T-cell (primary cell): Measurements from ENCODE around the gene C1QTNF3. TPM values are rescaled to one million over a fixed set of nuclear protein-coding genes. Genes with fewer than 3 reads are reported as not detected.
"Not testable (repeated sequence)": the region's sequence is repeated elsewhere in the genome, so short reads cannot be mapped to it uniquely, and the experiment has no call there.

Experiments used
- ATAC-seq, 4 experiments: fragments of 200-7000 bp in 3 of 4; fragments of 150-1000 bp in 1 of 4; cut with Tn5 transposase; replicated peaks in 1 of 4; 1 replicate in 3 of 4; 2 replicates in 1 of 4; pipeline ENCODE4 v1.10.0; 2021; ENCODE audit warnings: moderate library complexity in 3 of 4, mild to moderate bottlenecking in 2 of 4, moderate number of reproducible peaks in 1 of 4
- CTCF ChIA-PET, 2 donors: fragments of 300-600 bp; sonication (Branson Sonifier 250); formaldehyde crosslinking; loops; one replicate each; lab custom pipeline; 2022; ENCODE audit warnings: antibody characterized with exemption in 2 of 2; lab: Charles Lee
- POLR2A ChIA-PET, 2 donors: fragments of 300-600 bp; sonication (Branson Sonifier 250); formaldehyde crosslinking; loops; one replicate each; lab custom pipeline; 2022; ENCODE audit warnings: antibody characterized with exemption in 2 of 2; lab: Charles Lee
- DNase-seq, 35 experiments: peaks; one replicate each; pipeline versions ENCODE4 v3.0.0 to v3.0.0-alpha.2; 2013 to 2023
- H3K27ac ChIP-seq: one replicate; pipeline ENCODE4 v1.5.1; 2013; ENCODE audit warnings: low read length
- H3K27me3 ChIP-seq, 2 experiments: replicated peaks in 1 of 2; 1 replicate in 1 of 2; 2 replicates in 1 of 2; pipeline versions ENCODE4 v1.6.1 to v1.7.0; 2013; ENCODE audit warnings: low read length in 1 of 2, mixed read lengths in 1 of 2; ENCODE audit not compliant: control insufficient read depth in 2 of 2, insufficient read depth in 2 of 2; ENCODE audit errors: extremely low read depth in 1 of 2
- H3K36me3 ChIP-seq, 2 donors: 1 replicate in 1 of 2; 2 replicates in 1 of 2; pipeline versions ENCODE4 v1.6.1 to v1.7.0; 2013; ENCODE audit warnings: low read length in 1 of 2; ENCODE audit not compliant: control insufficient read depth in 2 of 2, insufficient read depth in 1 of 2; ENCODE audit errors: extremely low read depth in 1 of 2
- H3K4me1 ChIP-seq, 2 experiments: 1 replicate in 1 of 2; 2 replicates in 1 of 2; pipeline versions ENCODE4 v1.6.1 to v1.7.0; 2013; ENCODE audit warnings: low read length in 2 of 2, mixed read lengths in 1 of 2; ENCODE audit not compliant: insufficient read depth in 2 of 2, control insufficient read depth in 1 of 2; ENCODE audit errors: extremely low read depth in 1 of 2
- H3K4me3 ChIP-seq, 2 donors: 1 replicate in 1 of 2; 2 replicates in 1 of 2; pipeline versions ENCODE4 v1.5.1 to v1.7.0; 2013; ENCODE audit warnings: mild to moderate bottlenecking in 2 of 2, low read length in 1 of 2, moderate library complexity in 1 of 2; ENCODE audit not compliant: control insufficient read depth in 1 of 2; ENCODE audit errors: extremely low read depth in 1 of 2
- H3K9me3 ChIP-seq: 2 replicates; pipeline ENCODE4 v1.7.0; 2013
- H3K27ac Mint-ChIP-seq, 2 donors: one replicate each; pipeline ENCODE4 v1.8.0; 2020 to 2021; ENCODE audit warnings: mild to moderate bottlenecking in 2 of 2, mixed read lengths in 2 of 2
- H3K27me3 Mint-ChIP-seq, 2 donors: one replicate each; pipeline ENCODE4 v1.8.0; 2021 to 2022; ENCODE audit warnings: mixed read lengths in 2 of 2
- H3K36me3 Mint-ChIP-seq: one replicate; pipeline ENCODE4 v1.8.0; 2021; ENCODE audit warnings: mixed read lengths
- H3K4me1 Mint-ChIP-seq, 3 donors: one replicate each; pipeline ENCODE4 v1.8.0; 2020 to 2022; ENCODE audit warnings: mixed read lengths in 3 of 3, mild to moderate bottlenecking in 1 of 3
- H3K4me3 Mint-ChIP-seq, 3 donors: one replicate each; pipeline ENCODE4 v1.8.0; 2020 to 2022; ENCODE audit warnings: mild to moderate bottlenecking in 3 of 3, mixed read lengths in 3 of 3, moderate library complexity in 3 of 3
- H3K9me3 Mint-ChIP-seq, 3 donors: one replicate each; pipeline ENCODE4 v1.8.0; 2020 to 2022; ENCODE audit warnings: mixed read lengths in 3 of 3
- WGBS: methylation state at CpG from one replicate; pipeline ENCODE4 v1.1.5; 2013; ENCODE audit warnings: missing lambda C conversion rate; ENCODE audit not compliant: insufficient coverage; 5-methylcytosine and 5-hydroxymethylcytosine counted together
- total RNA-seq, 35 experiments: library from RNA in 6 of 35; stranded (reverse) in 6 of 35; fragments of 120-200 nt in 1 of 35; gene quantifications; one replicate each; pipeline versions ENCODE4 v1.2.1 to v1.2.4 and lab custom pipeline; 2013 to 2026

The C1QTNF3 gene, protein sequence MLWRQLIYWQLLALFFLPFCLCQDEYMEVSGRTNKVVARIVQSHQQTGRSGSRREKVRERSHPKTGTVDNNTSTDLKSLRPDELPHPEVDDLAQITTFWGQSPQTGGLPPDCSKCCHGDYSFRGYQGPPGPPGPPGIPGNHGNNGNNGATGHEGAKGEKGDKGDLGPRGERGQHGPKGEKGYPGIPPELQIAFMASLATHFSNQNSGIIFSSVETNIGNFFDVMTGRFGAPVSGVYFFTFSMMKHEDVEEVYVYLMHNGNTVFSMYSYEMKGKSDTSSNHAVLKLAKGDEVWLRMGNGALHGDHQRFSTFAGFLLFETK
- 10 to 100 TPM in 1 of 5 donors, 1 to 10 TPM in 4; 5.4 to 10.6 (median 5.7) TPM for total RNA-seq
- 7.8 TPM for total RNA-seq (2013)
- 0.08 to 4.7 (median 2.2) reads per million in 29 experiments for total RNA-seq (lab: John Stamatoyannopoulos, UW)

DNA sequence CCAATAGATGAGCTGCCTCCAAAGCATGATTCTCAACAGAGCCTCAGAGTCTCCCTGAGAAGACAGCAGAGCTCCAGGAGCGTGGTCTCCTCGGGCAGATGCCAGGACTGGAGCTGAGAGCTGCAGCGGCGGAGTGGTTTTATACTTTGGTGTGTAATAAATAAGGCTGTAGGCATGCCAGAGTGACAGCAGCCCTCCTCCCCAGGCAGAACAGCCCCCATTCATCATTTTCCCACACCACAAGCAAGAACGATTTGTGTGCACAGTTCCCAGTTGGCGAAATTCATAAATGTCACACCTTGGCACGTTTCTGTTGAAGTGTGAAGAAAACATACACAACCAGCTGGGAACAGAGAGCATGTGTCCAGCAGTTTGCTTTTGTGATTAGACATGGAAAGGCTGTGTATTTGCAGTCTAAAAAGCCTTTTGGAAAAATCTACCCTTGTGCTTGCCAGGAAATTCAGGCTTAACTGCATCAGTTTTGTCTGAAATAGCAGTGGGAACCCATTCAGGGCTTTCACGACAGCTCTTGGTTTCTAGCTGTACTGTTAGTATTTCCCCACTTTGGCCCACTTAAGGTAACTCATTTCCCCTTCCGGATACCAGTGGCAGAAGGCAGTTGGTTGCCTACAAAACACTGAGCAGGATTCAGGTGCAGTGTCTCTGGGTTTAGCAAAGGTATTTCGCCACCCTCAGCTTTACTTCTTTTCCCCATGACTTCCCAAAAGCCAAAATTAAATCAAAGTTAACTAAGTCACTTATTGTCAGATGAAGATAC is at the start of gene C1QTNF3:
Gene C1QTNF3 (minus strand): TSS at position 115 of the 778 bp plus-strand sequence. CDS start 88 bp downstream, at position 27.
- H3K4me3 ChIP-seq: no peak within 1 kb of the TSS
- Mint-ChIP-seq H3K27me3 (no peaks in the 10 kb centered on the region), H3K4me1 (peaks cover 0 to 3% (median 0%) of the 10 kb centered on the region in 3 donors), H3K36me3 (peaks cover 24% of the 10 kb centered on the region), H3K4me3 (no peak within 1 kb of the TSS), H3K9me3 (no peaks in the 10 kb centered on the region), H3K27ac (peak within 1 kb of the TSS; percentile 12 to 19)
- POLR2A ChIA-PET: no interaction called here
- peaks cover 0 to 8% of the 10 kb centered on the region in 2 experiments for H3K4me1 ChIP-seq
- no peak within 1 kb of the TSS for H3K27ac ChIP-seq
- no peak for DNase-seq
- WGBS: 57% methylated on average over 1 of the region's 10 CpGs
- peak in 1 of 4 experiments; percentile 37 for ATAC-seq
- H3K36me3 ChIP-seq: no peaks in the 10 kb centered on the region
- CTCF ChIA-PET: no interaction called here
- H3K9me3 ChIP-seq: no peaks in the 10 kb centered on the region
- H3K27me3 ChIP-seq: no peaks in the 10 kb centered on the region

DNA sequence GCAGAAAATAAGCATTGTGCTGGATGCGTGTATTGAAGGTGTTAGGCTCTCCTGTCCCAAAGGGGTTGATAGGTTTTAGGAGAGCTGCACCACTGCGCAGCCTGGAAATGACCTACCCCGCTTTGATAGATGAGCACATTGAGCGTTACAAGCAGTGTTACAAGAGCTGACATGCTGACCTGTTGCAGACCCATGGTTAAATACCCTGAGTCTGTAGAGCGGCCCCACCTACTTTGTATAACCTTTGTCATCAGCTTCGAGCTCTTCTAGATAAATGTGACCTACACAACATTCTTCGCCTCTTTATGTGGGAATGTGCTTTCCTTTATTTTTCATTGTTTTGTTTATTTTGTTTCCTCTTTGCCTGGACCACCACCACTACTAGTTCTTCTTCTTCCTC is 48.0 kb upstream of the C1QTNF3 start:
- H3K36me3 Mint-ChIP-seq, H3K9me3 ChIP-seq, H3K27ac Mint-ChIP-seq, H3K4me1 Mint-ChIP-seq, POLR2A ChIA-PET, H3K4me3 ChIP-seq, H3K27me3 Mint-ChIP-seq, H3K4me3 Mint-ChIP-seq, H3K4me1 ChIP-seq, H3K36me3 ChIP-seq, H3K27me3 ChIP-seq, H3K27ac ChIP-seq, DNase-seq, CTCF ChIA-PET, ATAC-seq, H3K9me3 Mint-ChIP-seq: not testable (repeated sequence)
- WGBS: 100% methylated on average over 3 of the region's 7 CpGs

DNA sequence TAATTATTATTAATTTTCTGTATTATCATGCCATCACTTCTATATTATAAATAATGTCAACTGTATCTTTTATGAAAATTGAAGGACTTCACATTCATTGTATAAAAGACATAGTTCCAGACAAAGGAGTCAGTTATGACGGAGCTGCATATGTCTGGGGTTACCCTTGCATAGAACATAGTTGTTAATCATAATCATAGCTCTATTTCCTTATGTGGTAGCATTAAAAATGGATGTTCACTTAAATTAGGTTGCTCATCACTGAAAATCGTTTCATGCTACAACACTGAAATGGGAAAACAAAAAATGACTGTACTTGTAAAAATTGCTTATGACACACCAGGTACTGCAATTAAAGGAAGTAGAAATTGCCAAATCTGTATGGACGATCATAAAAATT is 46.8 kb upstream of the C1QTNF3 start:
- H3K4me1 Mint-ChIP-seq, H3K4me3 Mint-ChIP-seq, H3K36me3 Mint-ChIP-seq, H3K27ac Mint-ChIP-seq, CTCF ChIA-PET, DNase-seq, POLR2A ChIA-PET, H3K36me3 ChIP-seq, H3K9me3 Mint-ChIP-seq, H3K4me1 ChIP-seq, H3K27me3 Mint-ChIP-seq, ATAC-seq, H3K4me3 ChIP-seq, H3K27ac ChIP-seq, H3K9me3 ChIP-seq, H3K27me3 ChIP-seq: not testable (repeated sequence)
- WGBS: no CpG with 5 or more reads among the region's 3 CpGs

DNA sequence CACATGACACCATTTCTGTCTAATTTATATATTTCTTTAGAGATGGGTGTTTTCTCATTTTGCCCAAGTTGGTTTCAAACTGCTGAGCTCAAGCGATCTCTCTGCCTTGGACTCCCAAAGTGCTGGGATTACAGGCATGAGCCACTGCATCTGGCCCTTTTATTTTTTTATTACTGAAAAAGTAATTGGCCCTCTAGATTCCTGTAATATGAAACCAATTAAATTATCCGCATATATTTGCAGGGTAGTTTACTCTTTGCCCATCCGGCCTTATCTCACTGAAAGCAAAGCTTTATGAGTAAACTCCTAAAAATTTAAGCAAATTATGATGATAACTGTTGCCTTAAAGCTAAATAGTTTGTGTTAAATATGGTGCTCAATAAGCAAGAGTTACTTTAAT is 44.7 kb upstream of the C1QTNF3 start:
- ATAC-seq, H3K36me3 ChIP-seq, POLR2A ChIA-PET, H3K9me3 ChIP-seq, H3K4me1 ChIP-seq, H3K27ac Mint-ChIP-seq, H3K4me3 ChIP-seq, H3K36me3 Mint-ChIP-seq, H3K9me3 Mint-ChIP-seq, H3K27me3 ChIP-seq, H3K27me3 Mint-ChIP-seq, H3K27ac ChIP-seq, H3K4me1 Mint-ChIP-seq, CTCF ChIA-PET, DNase-seq, H3K4me3 Mint-ChIP-seq: not testable (repeated sequence)
- no CpG with 5 or more reads among the region's 3 CpGs for WGBS

DNA sequence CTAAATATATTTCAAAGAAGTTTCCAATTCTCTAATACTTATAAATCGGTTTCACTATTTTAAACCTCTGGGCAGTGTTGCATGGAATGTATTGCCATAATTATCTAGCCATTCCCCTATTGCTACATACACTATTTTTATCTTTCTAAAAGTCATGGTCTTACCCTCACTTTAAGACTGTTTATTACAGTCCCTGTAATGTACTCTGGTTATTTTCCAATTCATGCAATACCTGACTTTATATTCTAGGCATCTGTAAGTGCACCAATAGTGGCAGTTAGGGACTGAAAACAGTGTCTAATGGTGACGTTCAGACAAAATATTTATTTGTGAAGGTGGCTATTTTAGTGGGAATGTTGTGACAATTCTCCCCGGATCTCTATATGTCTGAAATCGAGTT is 40.9 kb upstream of the C1QTNF3 start:
- H3K36me3 ChIP-seq, ATAC-seq, H3K9me3 ChIP-seq, CTCF ChIA-PET, H3K27me3 Mint-ChIP-seq, H3K4me1 ChIP-seq, H3K36me3 Mint-ChIP-seq, H3K27ac ChIP-seq, H3K4me3 ChIP-seq, DNase-seq, H3K27me3 ChIP-seq, H3K4me3 Mint-ChIP-seq, H3K4me1 Mint-ChIP-seq, H3K27ac Mint-ChIP-seq, POLR2A ChIA-PET, H3K9me3 Mint-ChIP-seq: not testable (repeated sequence)
- no CpG with 5 or more reads among the region's 4 CpGs for WGBS

DNA sequence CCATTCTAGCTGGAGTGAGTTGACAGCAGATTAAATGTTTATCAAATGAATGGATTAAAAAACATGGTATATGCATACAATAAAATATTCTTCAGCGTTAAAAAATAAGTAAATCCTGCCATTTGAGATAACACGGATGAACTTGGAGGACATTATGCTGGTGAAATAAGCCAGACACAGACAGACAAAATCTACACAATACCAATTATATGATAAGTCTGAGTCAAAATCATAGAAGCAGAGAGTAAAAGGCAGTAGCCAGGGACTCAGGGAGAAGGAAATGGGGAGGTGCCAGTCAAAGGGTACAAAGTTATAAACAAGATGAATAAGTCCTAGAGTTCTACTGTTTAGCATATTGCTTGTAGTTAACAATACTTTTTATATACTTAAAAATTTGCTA is 36.5 kb upstream of the C1QTNF3 start:
- H3K27ac ChIP-seq, H3K4me3 Mint-ChIP-seq, H3K27ac Mint-ChIP-seq, H3K4me1 ChIP-seq, H3K9me3 Mint-ChIP-seq, ATAC-seq, H3K9me3 ChIP-seq, DNase-seq, H3K36me3 Mint-ChIP-seq, H3K27me3 Mint-ChIP-seq, POLR2A ChIA-PET, H3K4me1 Mint-ChIP-seq, H3K36me3 ChIP-seq, H3K27me3 ChIP-seq, H3K4me3 ChIP-seq, CTCF ChIA-PET: not testable (repeated sequence)
- no CpG with 5 or more reads among the region's 2 CpGs for WGBS
